ENCODE data around the gene SLC4A5.

Gene SLC4A5

GRCh38 chr2:74259733-74260132, 83.5 kb downstream of the SLC4A5 start:
- no peak for TF ChIP-seq POLR2A (IDR thresholded peaks at IDR 0.05; ENCODE audit: low read depth, low read length)
- DNase-seq (ENCODE audit: insufficient read length, low spot score) = no peak
- FAIRE-seq = no peak

GRCh38 chr2:74259191-74259590, 84.0 kb downstream of the SLC4A5 start:
- FAIRE-seq (no peak), DNase-seq (ENCODE audit: insufficient read length, low spot score) (no peak)
- TF ChIP-seq POLR2A (IDR thresholded peaks at IDR 0.05; ENCODE audit: low read depth, low read length) = no peak

- no peak for TF ChIP-seq POLR2A (IDR thresholded peaks at IDR 0.05; ENCODE audit: low read depth, low read length)
- no peak for FAIRE-seq
- no peak for DNase-seq (ENCODE audit: insufficient read length, low spot score)
Observed at GRCh38 chr2:74255660-74256213, 87.5 kb downstream of the SLC4A5 start.

- DNase-seq (ENCODE audit: insufficient read length, low spot score) = no peak
- no peak for FAIRE-seq
- no peak for TF ChIP-seq POLR2A (IDR thresholded peaks at IDR 0.05; ENCODE audit: low read depth, low read length)
Observed at GRCh38 chr2:74253971-74254310, 89.3 kb downstream of the SLC4A5 start.

GRCh38 chr2:74253306-74253970, 89.8 kb downstream of the SLC4A5 start:
- DNase-seq (ENCODE audit: insufficient read length, low spot score) = no peak
- no peak for TF ChIP-seq POLR2A (IDR thresholded peaks at IDR 0.05; ENCODE audit: low read depth, low read length)
- FAIRE-seq = no peak

GRCh38 chr2:74252862-74253261, 90.4 kb downstream of the SLC4A5 start:
- FAIRE-seq (no peak), DNase-seq (ENCODE audit: insufficient read length, low spot score) (no peak)
- TF ChIP-seq POLR2A (IDR thresholded peaks at IDR 0.05; ENCODE audit: low read depth, low read length) = no peak

- no peak for DNase-seq (ENCODE audit: insufficient read length, low spot score)
- TF ChIP-seq POLR2A (IDR thresholded peaks at IDR 0.05; ENCODE audit: low read depth, low read length) = no peak
- FAIRE-seq = no peak
Observed at GRCh38 chr2:74252036-74252435, 91.2 kb downstream of the SLC4A5 start.

GRCh38 chr2:74250189-74250631, 93.0 kb downstream of the SLC4A5 start:
- FAIRE-seq (no peak), DNase-seq (ENCODE audit: insufficient read length, low spot score) (peak; percentile 50)
- TF ChIP-seq POLR2A (IDR thresholded peaks at IDR 0.05; ENCODE audit: low read depth, low read length) = no peak

GRCh38 chr2:74249406-74250122, 93.7 kb downstream of the SLC4A5 start:
- DNase-seq (ENCODE audit: insufficient read length, low spot score) (no peak), FAIRE-seq (no peak)

GRCh38 chr2:74246496-74247195, 96.6 kb downstream of the SLC4A5 start:
- DNase-seq (ENCODE audit: insufficient read length, low spot score) = no peak
- no peak for TF ChIP-seq POLR2A (IDR thresholded peaks at IDR 0.05; ENCODE audit: low read depth, low read length)
- FAIRE-seq = no peak

More at GRCh38 chr2:74249406-74250122, 93.7 kb downstream of the SLC4A5 start:
- no peak for TF ChIP-seq POLR2A (IDR thresholded peaks at IDR 0.05; ENCODE audit: low read depth, low read length)

GRCh38 chr2:74244286-74244685, 98.9 kb downstream of the SLC4A5 start:
- DNase-seq (ENCODE audit: insufficient read length, low spot score) (no peak), FAIRE-seq (no peak)
- TF ChIP-seq POLR2A (IDR thresholded peaks at IDR 0.05; ENCODE audit: low read depth, low read length) = no peak

- FAIRE-seq (no peak), DNase-seq (ENCODE audit: insufficient read length, low spot score) (no peak)
- no peak for TF ChIP-seq POLR2A (IDR thresholded peaks at IDR 0.05; ENCODE audit: low read depth, low read length)
Observed at GRCh38 chr2:74242354-74243071, 100.7 kb downstream of the SLC4A5 start.

- no peak for FAIRE-seq
- TF ChIP-seq POLR2A (IDR thresholded peaks at IDR 0.05; ENCODE audit: low read depth, low read length) = no peak
Observed at GRCh38 chr2:74239346-74239745, 103.9 kb downstream of the SLC4A5 start.

GRCh38 chr2:74238879-74239278, 104.3 kb downstream of the SLC4A5 start:
- TF ChIP-seq POLR2A (IDR thresholded peaks at IDR 0.05; ENCODE audit: low read depth, low read length) = no peak
- FAIRE-seq (no peak), DNase-seq (ENCODE audit: insufficient read length, low spot score) (no peak)

More at GRCh38 chr2:74239346-74239745, 103.9 kb downstream of the SLC4A5 start:
- no peak for DNase-seq (ENCODE audit: insufficient read length, low spot score)

Measured in H54 (cell line).